CD4-positive, alpha-beta memory T cell (primary cell): Measurements from ENCODE around the gene SLC25A36. TPM values are rescaled to one million over a fixed set of nuclear protein-coding genes. Genes with fewer than 3 reads are reported as not detected.
"Not testable (repeated sequence)": the region's sequence is repeated elsewhere in the genome, so short reads cannot be mapped to it uniquely, and the experiment has no call there.

ENCODE experiments used
- CTCF ChIA-PET: fragments of 350-600 bp; sonication (Branson Sonifier 250); formaldehyde crosslinking; loops from one replicate; lab custom pipeline; 2021; ENCODE audit warnings: inconsistent platforms; ENCODE audit not compliant: partially characterized antibody; lab: Charles Lee
- POLR2A ChIA-PET: fragments of 350-600 bp; sonication (Branson Sonifier 250); formaldehyde crosslinking; loops from one replicate; lab custom pipeline; 2021; ENCODE audit not compliant: partially characterized antibody; lab: Charles Lee
- DNase-seq, 5 donors: peaks; one replicate each; pipeline versions ENCODE4 v3.0.0 to v3.0.0-alpha.2; 2020 to 2022; ENCODE audit warnings: mixed read lengths in 1 of 5
- H3K27ac ChIP-seq: one replicate; pipeline ENCODE4 v1.7.0; 2013; ENCODE audit warnings: low read depth, low read length
- H3K27me3 ChIP-seq: 2 replicates; pipeline ENCODE4 v1.7.0; 2013; ENCODE audit warnings: mild to moderate bottlenecking, low read length, moderate library complexity; ENCODE audit not compliant: insufficient read depth
- H3K36me3 ChIP-seq: 2 replicates; pipeline ENCODE4 v1.7.0; 2013; ENCODE audit warnings: mild to moderate bottlenecking, low read length, moderate library complexity; ENCODE audit not compliant: insufficient read depth
- H3K4me1 ChIP-seq: 2 replicates; pipeline ENCODE4 v1.7.0; 2013; ENCODE audit warnings: mild to moderate bottlenecking, low read length, moderate library complexity; ENCODE audit not compliant: insufficient read depth
- H3K4me3 ChIP-seq, 2 donors: one replicate each; pipeline ENCODE4 v1.7.0; 2013; ENCODE audit warnings: low read length in 2 of 2, mild to moderate bottlenecking in 1 of 2
- H3K9me3 ChIP-seq, 2 donors: one replicate each; pipeline ENCODE4 v1.7.0; 2013; ENCODE audit warnings: low read length in 2 of 2, control low read depth in 1 of 2; ENCODE audit not compliant: control insufficient read depth in 1 of 2
- H3K27ac Mint-ChIP-seq, 7 donors: one replicate each; pipeline ENCODE4 v1.8.0; 2020 to 2021; ENCODE audit warnings: mixed read lengths in 7 of 7, mild to moderate bottlenecking in 6 of 7, inconsistent platforms in 3 of 7, moderate library complexity in 3 of 7
- H3K27me3 Mint-ChIP-seq, 2 donors: one replicate each; pipeline ENCODE4 v1.8.0; 2020 to 2021; ENCODE audit warnings: mixed read lengths in 2 of 2
- H3K36me3 Mint-ChIP-seq, 2 donors: one replicate each; pipeline ENCODE4 v1.8.0; 2020 to 2021; ENCODE audit warnings: mixed read lengths in 2 of 2, inconsistent platforms in 1 of 2, mild to moderate bottlenecking in 1 of 2
- H3K4me1 Mint-ChIP-seq, 4 donors: one replicate each; pipeline ENCODE4 v1.8.0; 2020 to 2021; ENCODE audit warnings: mixed read lengths in 4 of 4, mild to moderate bottlenecking in 1 of 4
- H3K4me3 Mint-ChIP-seq, 8 donors: one replicate each; pipeline ENCODE4 v1.8.0; 2020 to 2021; ENCODE audit warnings: mixed read lengths in 8 of 8, mild to moderate bottlenecking in 7 of 8, moderate library complexity in 6 of 8, inconsistent platforms in 3 of 8
- H3K9me3 Mint-ChIP-seq, 8 donors: one replicate each; pipeline ENCODE4 v1.8.0; 2020 to 2021; ENCODE audit warnings: mixed read lengths in 8 of 8, mild to moderate bottlenecking in 5 of 8, inconsistent platforms in 3 of 8, moderate library complexity in 1 of 8
- intact Hi-C: fragments of 100-400 bp; cut with micrococcal nuclease; formaldehyde crosslinking; loops from one replicate; pipeline ENCODE4 v1.15.1; 2023
- polyA plus RNA-seq, 2 donors: library from polyadenylated mRNA; unstranded; fragments of 300-500 nt; fragmentation: Illumina TruSeq; gene quantifications; one replicate each; pipeline ENCODE4 v1.2.3, GENCODE V29; 2021
- total RNA-seq, 2 experiments: library from RNA; stranded (reverse); gene quantifications; one replicate each; pipeline ENCODE4 v1.2.3, GENCODE V29; 2021

Gene SLC25A36
- total and polyA plus RNA-seq, 4 experiments from 2014 or later: 26.6 to 56.5 (median 48.0) TPM

DNA sequence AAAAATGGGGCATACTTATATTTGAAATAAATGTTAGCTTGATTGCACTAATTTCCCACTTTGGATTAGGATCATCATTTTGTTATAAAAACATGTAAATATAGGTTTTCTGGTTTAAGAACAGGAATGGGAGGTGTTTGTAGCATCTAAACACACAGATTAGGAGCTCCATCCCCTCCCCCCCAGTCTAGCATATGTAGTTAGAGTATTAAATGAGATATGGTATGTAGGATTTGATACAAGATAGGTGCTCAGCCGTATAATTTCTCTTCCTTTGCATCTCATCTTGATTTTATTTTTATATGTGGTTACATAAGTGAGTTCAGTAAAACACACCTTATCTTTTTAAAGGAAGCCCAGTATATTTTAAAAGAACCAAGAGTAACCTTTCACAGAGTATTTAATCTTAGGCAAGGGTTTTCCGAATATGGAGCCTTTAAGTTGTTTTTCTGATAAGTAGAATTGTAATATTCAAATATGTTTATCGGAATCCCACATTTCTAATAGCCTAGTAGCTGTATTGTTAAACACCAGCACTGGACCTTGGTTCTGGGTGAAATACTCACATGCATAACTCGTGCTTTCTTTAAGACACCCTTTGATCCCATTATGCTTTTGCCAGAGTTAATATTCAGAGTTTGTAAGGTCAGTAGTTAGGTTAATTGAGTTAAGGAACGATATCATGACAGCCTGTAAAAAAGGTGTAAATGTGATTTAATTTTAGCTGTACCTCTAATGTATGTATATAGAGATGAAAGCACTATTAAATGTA, 2.3 kb downstream of the SLC25A36 start:
- H3K9me3 Mint-ChIP-seq: peaks cover 0 to 2% (median 0%) of the 10 kb centered on the region in 8 donors
- no peaks in the 10 kb centered on the region for H3K9me3 ChIP-seq
- intact Hi-C loops: loop anchor here (2.0 to 10.0 kb wide), 2 partner anchors 45 to 1501 kb away; partner anchors contain the start of gene XRN1
- no peak overlapping the region for H3K4me3 ChIP-seq
- H3K4me1 ChIP-seq: peaks cover 30% of the 10 kb centered on the region
- H3K36me3 Mint-ChIP-seq: peaks cover 17 to 25% of the 10 kb centered on the region in 2 donors
- H3K27me3 ChIP-seq: no peaks in the 10 kb centered on the region
- ChIA-PET POLR2A (interaction anchor here (1.1 to 1.9 kb wide), 4 partner anchors 9 to 34 kb away, joined by 3 to 5 read pairs (median 3); no protein-coding TSS in a partner anchor), CTCF (interaction anchor here (1.0 to 1.2 kb wide), 3 partner anchors 10 to 288 kb away, joined by 3 read pairs; partner anchors contain the start of gene PXYLP1)
- H3K36me3 ChIP-seq: no peaks in the 10 kb centered on the region
- peak overlapping the region in 1 of 7 donors; percentile 97 for H3K27ac Mint-ChIP-seq
- no peak overlapping the region for H3K27ac ChIP-seq
- peaks cover 34 to 65% (median 51%) of the 10 kb centered on the region in 4 donors for H3K4me1 Mint-ChIP-seq
- DNase-seq: no peak
- H3K27me3 Mint-ChIP-seq: no peaks in the 10 kb centered on the region
- H3K4me3 Mint-ChIP-seq: peak overlapping the region; percentile 59 to 99 (median 92)

DNA sequence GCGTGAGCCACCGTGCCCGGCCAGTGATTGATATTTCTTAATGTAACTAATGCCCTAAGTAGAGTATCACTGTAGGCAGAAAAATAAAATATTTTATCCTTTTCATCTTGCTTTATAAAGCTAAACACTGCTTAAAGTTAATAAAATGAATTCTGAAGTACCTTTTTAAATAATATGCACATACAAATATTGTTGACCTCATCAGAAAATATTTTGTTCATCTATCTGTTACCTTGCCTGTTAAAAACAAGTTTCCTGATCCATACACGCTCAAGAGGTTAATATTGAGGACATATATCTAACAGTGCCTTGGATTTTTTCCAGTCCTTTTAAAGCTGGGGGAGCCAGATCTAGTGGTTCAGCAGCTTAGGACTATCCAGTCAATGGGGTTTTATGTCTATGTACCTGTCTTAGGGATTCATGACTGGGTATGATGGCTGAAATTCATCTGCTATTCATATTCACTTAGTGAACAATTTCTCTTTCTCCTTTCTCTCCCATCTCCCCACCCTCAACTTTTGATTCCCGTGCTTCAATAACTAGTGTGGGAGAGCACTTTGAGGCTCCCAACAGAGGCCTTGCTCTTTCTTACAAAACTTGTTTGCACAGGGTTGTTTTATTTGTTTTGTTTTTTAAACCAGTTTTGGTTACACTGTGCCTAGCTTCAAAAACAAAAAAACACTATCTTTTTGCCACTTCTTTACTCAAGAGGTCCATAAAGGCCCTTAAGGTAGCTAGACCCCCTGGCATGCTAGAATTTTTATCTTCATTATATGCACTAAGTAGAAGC, 7.0 kb downstream of the SLC25A36 start:
- Histone ChIP-seq H3K9me3 (no peaks in the 10 kb centered on the region), H3K36me3 (no peaks in the 10 kb centered on the region), H3K4me3 (no peak overlapping the region), H3K27ac (no peak overlapping the region), H3K27me3 (no peaks in the 10 kb centered on the region), H3K4me1 (peaks cover 54% of the 10 kb centered on the region)
- intact Hi-C loops: loop anchor here (10.0 kb wide), 1 partner anchor 1496 kb away; the partner anchor contains the start of gene XRN1
- CTCF ChIA-PET: interaction anchor here (1.0 to 1.5 kb wide), 2 partner anchors 19 to 21 kb away, joined by 3 to 4 read pairs; no protein-coding TSS in a partner anchor
- POLR2A ChIA-PET: no interaction called here
- Mint-ChIP-seq H3K9me3 (peaks cover 0 to 1% (median 0%) of the 10 kb centered on the region in 8 donors), H3K4me3 (no peak overlapping the region), H3K27ac (peak overlapping the region in 1 of 7 donors; percentile 73), H3K4me1 (peaks cover 34 to 72% (median 57%) of the 10 kb centered on the region in 4 donors), H3K27me3 (no peaks in the 10 kb centered on the region), H3K36me3 (peaks cover 17 to 26% of the 10 kb centered on the region in 2 donors)
- no peak for DNase-seq

DNA sequence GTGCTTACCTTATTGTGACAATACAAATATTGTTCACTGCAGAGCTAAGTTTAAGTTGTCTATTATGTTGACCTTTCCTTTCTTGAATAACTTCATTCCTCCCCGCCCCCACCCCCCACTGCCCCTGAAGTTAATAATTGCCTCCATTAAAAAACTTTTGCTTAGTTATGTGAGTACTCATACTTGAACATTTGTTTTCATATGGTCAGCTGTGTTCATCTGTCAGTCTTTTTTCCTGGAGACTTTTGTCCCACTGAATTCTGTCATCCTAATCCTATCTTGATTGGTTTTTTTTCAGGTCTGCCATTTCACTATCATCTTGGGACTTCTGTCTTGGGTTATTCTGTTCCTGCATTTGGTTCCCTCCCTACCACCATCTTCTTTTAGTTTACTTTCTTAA, 8.5 kb downstream of the SLC25A36 start:
- DNase-seq: no peak
- Histone ChIP-seq H3K27me3 (no peaks in the 10 kb centered on the region), H3K36me3 (no peaks in the 10 kb centered on the region), H3K27ac (no peak overlapping the region), H3K9me3 (no peaks in the 10 kb centered on the region), H3K4me1 (peaks cover 44% of the 10 kb centered on the region), H3K4me3 (no peak overlapping the region)
- Mint-ChIP-seq H3K36me3 (peaks cover 17 to 26% of the 10 kb centered on the region in 2 donors), H3K27ac (no peak overlapping the region), H3K9me3 (peaks cover 0 to 1% (median 0%) of the 10 kb centered on the region in 8 donors), H3K4me3 (no peak overlapping the region), H3K27me3 (no peaks in the 10 kb centered on the region), H3K4me1 (peaks cover 34 to 75% (median 58%) of the 10 kb centered on the region in 4 donors)
- ChIA-PET CTCF (no interaction called here), POLR2A (interaction anchor here (1.0 kb wide), 1 partner anchor 282 kb away, joined by 3 read pairs; the partner anchor contains the start of gene PXYLP1)
- intact Hi-C loops: no loop called here

DNA sequence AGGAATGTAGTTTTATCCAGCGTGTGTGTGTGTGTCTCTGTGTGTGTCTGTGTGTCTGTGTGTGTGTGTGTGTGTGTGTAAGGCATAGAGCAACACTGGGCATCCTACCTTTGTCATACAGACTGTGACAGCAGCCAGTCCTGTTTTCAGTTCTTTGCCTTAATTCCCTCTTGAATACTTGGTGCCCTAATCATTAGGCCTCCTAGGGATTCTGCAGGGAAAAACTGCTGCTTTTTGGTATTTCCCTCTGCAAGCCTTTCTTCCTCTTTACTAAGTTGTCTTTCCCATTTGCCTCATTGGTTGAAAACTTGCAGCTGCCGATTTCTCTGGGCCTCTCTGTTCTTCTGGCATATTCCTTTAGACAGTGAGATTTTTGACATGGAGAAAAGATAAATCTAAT, 9.2 kb downstream of the SLC25A36 start:
- ChIA-PET POLR2A (no interaction called here), CTCF (no interaction called here)
- H3K36me3 ChIP-seq: no peaks in the 10 kb centered on the region
- H3K9me3 ChIP-seq: no peaks in the 10 kb centered on the region
- H3K4me3 ChIP-seq: no peak overlapping the region
- H3K27me3 ChIP-seq: no peaks in the 10 kb centered on the region
- H3K27ac ChIP-seq: no peak overlapping the region
- no peak for DNase-seq
- Mint-ChIP-seq H3K27ac (peak overlapping the region in 1 of 7 donors; percentile 37), H3K4me3 (no peak overlapping the region), H3K36me3 (peaks cover 17 to 26% of the 10 kb centered on the region in 2 donors), H3K4me1 (peaks cover 35 to 78% (median 59%) of the 10 kb centered on the region in 4 donors), H3K27me3 (no peaks in the 10 kb centered on the region), H3K9me3 (peaks cover 0 to 1% (median 0%) of the 10 kb centered on the region in 8 donors)
- intact Hi-C loops: no loop called here
- peaks cover 40% of the 10 kb centered on the region for H3K4me1 ChIP-seq

DNA sequence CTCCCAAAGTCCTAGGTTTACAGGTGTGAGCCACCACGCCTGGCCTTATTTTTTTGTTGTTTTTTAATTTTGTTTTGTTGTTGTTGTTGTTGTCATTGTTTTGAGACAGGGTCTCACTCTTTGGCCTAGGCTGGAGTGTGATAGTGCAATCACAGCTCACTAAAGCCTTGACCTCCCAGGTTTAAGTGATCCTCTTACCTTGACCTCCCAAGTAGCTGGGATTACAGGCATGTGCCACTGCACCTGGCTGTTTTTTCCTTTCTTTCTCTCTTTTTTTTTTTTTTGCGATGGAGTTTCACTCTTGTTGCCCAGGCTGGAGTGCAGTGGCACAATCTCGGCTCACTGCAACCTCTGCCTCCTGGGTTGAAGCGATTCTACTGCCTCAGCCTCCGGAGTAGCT, 10.1 kb downstream of the SLC25A36 start:
- CTCF ChIA-PET, H3K27ac Mint-ChIP-seq, H3K9me3 ChIP-seq, H3K27me3 ChIP-seq, H3K4me3 ChIP-seq, H3K36me3 ChIP-seq, DNase-seq, H3K9me3 Mint-ChIP-seq, intact Hi-C loops, H3K4me3 Mint-ChIP-seq, H3K27me3 Mint-ChIP-seq, H3K27ac ChIP-seq, POLR2A ChIA-PET: not testable (repeated sequence)
- Mint-ChIP-seq H3K36me3 (peaks cover 17 to 23% of the 10 kb centered on the region in 2 donors), H3K4me1 (peaks cover 35 to 75% (median 54%) of the 10 kb centered on the region in 4 donors)
- peaks cover 40% of the 10 kb centered on the region for H3K4me1 ChIP-seq

DNA sequence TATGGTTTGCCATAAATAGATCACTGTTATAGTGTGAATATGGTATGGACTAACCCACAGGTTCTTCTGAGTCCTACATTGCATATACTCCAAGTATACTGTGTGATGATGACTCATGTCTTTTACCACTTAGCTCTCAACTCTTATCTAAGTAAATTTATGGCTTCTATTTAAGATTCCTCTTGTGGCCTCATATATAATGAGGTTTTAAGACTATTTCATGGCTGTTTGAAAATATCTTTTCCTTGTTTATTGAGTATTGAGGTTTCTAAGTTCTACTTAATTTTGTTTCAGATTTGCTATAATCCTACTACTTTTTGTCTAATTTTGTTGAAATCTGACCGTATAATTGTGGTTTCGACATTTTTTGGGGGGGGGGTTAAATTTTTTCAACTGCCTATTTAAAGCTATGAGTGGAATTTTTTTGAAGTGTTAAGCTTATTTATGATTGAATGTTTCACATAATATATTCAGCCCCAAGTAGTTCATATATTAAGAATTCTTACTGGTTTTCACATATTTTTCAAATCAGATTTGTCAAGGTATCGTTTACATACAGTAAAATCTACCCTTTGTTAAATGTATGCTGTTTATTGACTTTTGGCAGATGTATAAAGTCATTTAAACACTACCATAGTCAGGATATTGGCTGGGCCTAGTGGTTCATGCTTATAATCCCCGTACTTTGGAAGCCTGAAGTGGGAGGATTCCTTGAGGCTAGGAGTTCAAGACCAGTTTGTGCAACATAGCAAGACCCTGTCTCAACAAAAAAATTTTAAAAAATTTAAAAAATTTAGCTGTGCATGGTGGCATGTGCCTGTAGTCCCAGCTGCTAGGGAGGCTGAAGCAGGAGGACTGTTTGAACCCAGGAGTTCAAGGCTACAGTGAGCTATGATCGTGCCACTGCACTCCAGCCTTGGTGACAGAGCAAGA, 11.7 kb downstream of the SLC25A36 start:
- Mint-ChIP-seq H3K27ac (peak overlapping the region in 1 of 7 donors; percentile 53), H3K27me3 (no peaks in the 10 kb centered on the region), H3K36me3 (peaks cover 18 to 21% of the 10 kb centered on the region in 2 donors)

More for the DNA sequence above, 11.7 kb downstream of the SLC25A36 start:
- no peaks in the 10 kb centered on the region for H3K27me3 ChIP-seq
- Mint-ChIP-seq H3K4me3 (no peak overlapping the region), H3K4me1 (peaks cover 30 to 71% (median 46%) of the 10 kb centered on the region in 4 donors), H3K9me3 (no peaks in the 10 kb centered on the region)
- no peaks in the 10 kb centered on the region for H3K9me3 ChIP-seq
- CTCF ChIA-PET: interaction anchor here (1.2 kb wide), 1 partner anchor 9 kb away, joined by 3 read pairs; no protein-coding TSS in a partner anchor
- intact Hi-C loops: no loop called here
- no peak overlapping the region for H3K27ac ChIP-seq
- peaks cover 3% of the 10 kb centered on the region for H3K36me3 ChIP-seq
- POLR2A ChIA-PET: interaction anchor here (2.0 kb wide), 1 partner anchor 9 kb away, joined by 5 read pairs; no protein-coding TSS in a partner anchor
- H3K4me1 ChIP-seq: peaks cover 40% of the 10 kb centered on the region
- no peak for DNase-seq
- H3K4me3 ChIP-seq: no peak overlapping the region
